Right lobe of liver (tissue), 4 donors: ENCODE measurements around the gene SCN5A.

Source experiments
- POLR2A ChIP-seq: fragments of 450-650 bp; IDR thresholded peaks from one replicate; pipeline ENCODE4 v1.6.1; 2017; ENCODE audit warnings: antibody characterized with exemption, mild to moderate bottlenecking
- TF ChIP-seq, protein P1 (sequence below), 4 donors: fragments of 200-600 bp in 3 of 4; fragments of 450-650 bp in 1 of 4; IDR thresholded peaks; one replicate each; pipeline versions ENCODE4 v1.5.1 to v1.8.0; 2016 to 2022; ENCODE audit warnings: antibody characterized with exemption in 4 of 4, mild to moderate bottlenecking in 2 of 4
- donor health status: DM: no; HTN: no; CAD: no.
- donor health status: DM: no; HTN: no; CAD: no.
- donor health status: DM: no; HTN: yes; CAD: no.

DNA sequence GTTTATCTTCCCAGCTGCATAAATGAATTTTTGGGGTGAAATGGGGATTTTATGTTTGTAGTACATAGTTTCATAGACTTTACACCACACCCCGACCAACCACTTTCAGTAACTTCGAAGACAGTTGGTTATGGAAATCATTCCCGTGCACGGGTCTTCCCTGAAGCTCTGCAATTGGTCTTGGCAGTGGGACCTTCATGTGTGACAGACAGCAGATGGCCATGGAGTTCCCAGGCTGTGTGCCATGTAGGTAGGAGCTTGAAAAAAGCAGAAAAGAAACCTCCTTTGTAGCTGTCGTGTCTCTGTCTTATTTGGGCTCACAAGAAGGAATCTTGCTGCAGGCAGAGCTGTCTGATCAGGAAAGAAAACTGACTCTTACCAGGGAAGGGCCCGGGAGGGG is 127.5 kb downstream of the SCN5A start:
- TF ChIP-seq, protein P1, sequence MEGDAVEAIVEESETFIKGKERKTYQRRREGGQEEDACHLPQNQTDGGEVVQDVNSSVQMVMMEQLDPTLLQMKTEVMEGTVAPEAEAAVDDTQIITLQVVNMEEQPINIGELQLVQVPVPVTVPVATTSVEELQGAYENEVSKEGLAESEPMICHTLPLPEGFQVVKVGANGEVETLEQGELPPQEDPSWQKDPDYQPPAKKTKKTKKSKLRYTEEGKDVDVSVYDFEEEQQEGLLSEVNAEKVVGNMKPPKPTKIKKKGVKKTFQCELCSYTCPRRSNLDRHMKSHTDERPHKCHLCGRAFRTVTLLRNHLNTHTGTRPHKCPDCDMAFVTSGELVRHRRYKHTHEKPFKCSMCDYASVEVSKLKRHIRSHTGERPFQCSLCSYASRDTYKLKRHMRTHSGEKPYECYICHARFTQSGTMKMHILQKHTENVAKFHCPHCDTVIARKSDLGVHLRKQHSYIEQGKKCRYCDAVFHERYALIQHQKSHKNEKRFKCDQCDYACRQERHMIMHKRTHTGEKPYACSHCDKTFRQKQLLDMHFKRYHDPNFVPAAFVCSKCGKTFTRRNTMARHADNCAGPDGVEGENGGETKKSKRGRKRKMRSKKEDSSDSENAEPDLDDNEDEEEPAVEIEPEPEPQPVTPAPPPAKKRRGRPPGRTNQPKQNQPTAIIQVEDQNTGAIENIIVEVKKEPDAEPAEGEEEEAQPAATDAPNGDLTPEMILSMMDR (IDR thresholded peaks at IDR 0.05) = no peak
- TF ChIP-seq POLR2A = no peak
